HEK293 (cell line): ENCODE measurements around the gene AGO3.

ENCODE experiments used
- CTCF ChIP-seq: fragments of 450-650 bp; formaldehyde crosslinking; IDR thresholded peaks from 2 replicates; pipeline ENCODE4 v1.5.1; 2016; ENCODE audit warnings: missing biosample characterization, missing genetic modification characterization
- MYNN ChIP-seq: fragments of 450-650 bp; formaldehyde crosslinking; IDR thresholded peaks from 2 replicates; pipeline ENCODE4 v1.5.1; 2016; ENCODE audit warnings: missing biosample characterization, missing genetic modification characterization, borderline replicate concordance
- ZNF175 ChIP-seq: fragments of 450-650 bp; formaldehyde crosslinking; IDR thresholded peaks from 2 replicates; pipeline ENCODE4 v1.5.1; 2016; ENCODE audit warnings: missing biosample characterization, missing genetic modification characterization
- ZNF433 ChIP-seq: fragments of 450-650 bp; formaldehyde crosslinking; IDR thresholded peaks from 2 replicates; pipeline ENCODE4 v1.5.1; 2016; ENCODE audit warnings: missing biosample characterization, missing genetic modification characterization, low read depth

- TF ChIP-seq MYNN (tag by site-specific recombination) (0 out of 2 replicates have a peak, but pooled peaks have one; percentile 17), CTCF (peak; percentile 100), ZNF433 (tag by site-specific recombination) (no peak), ZNF175 (tag by site-specific recombination) (no peak)
Measured at GRCh38 chr1:36088577-36089392, 157.9 kb downstream of the AGO3 start, which contains the start of gene ADPRS.
